Neural progenitor cell (in vitro differentiated cells): ENCODE measurements around the gene INPP5B. TPM values are rescaled to one million over a fixed set of nuclear protein-coding genes. Genes with fewer than 3 reads are reported as not detected.

Source experiments
- DNase-seq: peaks from one replicate; pipeline ENCODE4 v3.0.0-alpha.2; 2016; ENCODE audit warnings: low spot score
- H2AFZ ChIP-seq: fragments of 200-600 bp; sonication (generic); replicated peaks from 2 replicates; pipeline ENCODE4 v1.6.1; 2016; ENCODE audit warnings: antibody characterized with exemption
- H3F3A ChIP-seq: fragments of 200-600 bp; sonication (generic); 2 replicates; pipeline ENCODE4 v1.6.1; 2016; ENCODE audit warnings: antibody characterized with exemption, low read depth
- H3K27ac ChIP-seq: fragments of 200-600 bp; sonication (generic); 2 replicates; pipeline ENCODE4 v1.5.1; 2016; ENCODE audit warnings: mild to moderate bottlenecking
- H3K27me3 ChIP-seq: fragments of 200-600 bp; sonication (generic); 2 replicates; pipeline ENCODE4 v1.6.1; 2016; ENCODE audit warnings: mild to moderate bottlenecking, moderate library complexity
- H3K36me3 ChIP-seq: fragments of 200-600 bp; sonication (generic); 2 replicates; pipeline ENCODE4 v1.5.1; 2016
- H3K4me1 ChIP-seq: fragments of 200-600 bp; sonication (generic); 2 replicates; pipeline ENCODE4 v1.6.1; 2016; ENCODE audit warnings: mixed run types
- H3K4me2 ChIP-seq: fragments of 200-600 bp; sonication (generic); 2 replicates; pipeline ENCODE4 v1.6.1; 2016
- H3K4me3 ChIP-seq: fragments of 200-600 bp; sonication (generic); 2 replicates; pipeline ENCODE4 v1.5.1; 2016
- H3K79me2 ChIP-seq: fragments of 200-600 bp; sonication (generic); 2 replicates; pipeline ENCODE4 v1.6.1; 2016; ENCODE audit warnings: low read depth
- H3K9ac ChIP-seq: fragments of 200-600 bp; sonication (generic); 2 replicates; pipeline ENCODE4 v1.6.1; 2016
- H3K9me3 ChIP-seq: fragments of 200-600 bp; sonication (generic); 2 replicates; pipeline ENCODE4 v1.5.1; 2016; ENCODE audit warnings: low read depth
- H4K20me1 ChIP-seq: fragments of 200-600 bp; sonication (generic); 2 replicates; pipeline ENCODE4 v1.6.1; 2016; ENCODE audit warnings: low read depth
- H3K27ac Mint-ChIP-seq: 3 replicates; pipeline ENCODE4 v1.8.0; 2021; ENCODE audit warnings: mixed read lengths
- H3K27me3 Mint-ChIP-seq: 2 replicates; pipeline ENCODE4 v1.8.0; 2022; ENCODE audit warnings: low read depth, mild to moderate bottlenecking, inconsistent platforms, moderate library complexity, mixed read lengths; ENCODE audit not compliant: insufficient read depth
- H3K36me3 Mint-ChIP-seq: 3 replicates; pipeline ENCODE4 v1.8.0; 2021; ENCODE audit warnings: mixed read lengths
- H3K4me1 Mint-ChIP-seq: 3 replicates; pipeline ENCODE4 v1.8.0; 2021; ENCODE audit warnings: mixed read lengths
- H3K4me3 Mint-ChIP-seq: 3 replicates; pipeline ENCODE4 v1.8.0; 2021; ENCODE audit warnings: mild to moderate bottlenecking, moderate library complexity, mixed read lengths
- H3K9me3 Mint-ChIP-seq: 3 replicates; pipeline ENCODE4 v1.8.0; 2020; ENCODE audit warnings: mixed read lengths
- CTCF ChIP-seq: fragments of 200-600 bp; sonication (generic); IDR thresholded peaks from 2 replicates; pipeline ENCODE4 v1.5.1; 2017; ENCODE audit warnings: antibody characterized with exemption, mild to moderate bottlenecking
- EZH2 ChIP-seq: fragments of 200-600 bp; sonication (generic); IDR thresholded peaks from 2 replicates; pipeline ENCODE4 v1.6.1; 2017; ENCODE audit warnings: antibody characterized with exemption, mild to moderate bottlenecking, moderate library complexity
- EZH2phosphoT487 ChIP-seq: fragments of 200-600 bp; sonication (generic); IDR thresholded peaks from 2 replicates; pipeline ENCODE4 v1.6.1; 2017; ENCODE audit warnings: antibody characterized with exemption
- total RNA-seq: library from RNA; depleted of rRNA; stranded (reverse); fragments of >200 nt; gene quantifications from 2 replicates; pipeline ENCODE4 v1.2.3, GENCODE V29; 2015; ENCODE audit warnings: low replicate concordance

The INPP5B gene
- total RNA-seq, 1 donor from 2014 or later, result 22.0 TPM

- H2AFZ ChIP-seq, result no peak overlapping the region
- H3K36me3 Mint-ChIP-seq, result peaks cover 14% of the 10 kb centered on the region
- H3K4me2 ChIP-seq, result no peak overlapping the region
- no peak overlapping the region for H3K27ac Mint-ChIP-seq
- peaks cover 2% of the 10 kb centered on the region for H4K20me1 ChIP-seq
- H3K4me1 Mint-ChIP-seq, result no peaks in the 10 kb centered on the region
- H3K27me3 ChIP-seq, result no peaks in the 10 kb centered on the region
- DNase-seq, result no peak
- no peaks in the 10 kb centered on the region for H3K79me2 ChIP-seq
- H3K27ac ChIP-seq, result no peak overlapping the region
- H3K9me3 ChIP-seq, result no peaks in the 10 kb centered on the region
- H3K4me1 ChIP-seq, result no peaks in the 10 kb centered on the region
- no peaks in the 10 kb centered on the region for H3K9me3 Mint-ChIP-seq
- TF ChIP-seq EZH2phosphoT487, result no peak
- no peak for TF ChIP-seq CTCF
- no peak for TF ChIP-seq EZH2
- H3F3A ChIP-seq, result no peaks in the 10 kb centered on the region
- H3K9ac ChIP-seq, result no peak overlapping the region
- peaks cover 7% of the 10 kb centered on the region for H3K27me3 Mint-ChIP-seq
- peaks cover 9% of the 10 kb centered on the region for H3K36me3 ChIP-seq
- H3K4me3 Mint-ChIP-seq, result no peak overlapping the region
- no peak overlapping the region for H3K4me3 ChIP-seq
These were observed 115.7 kb downstream of the INPP5B start for GRCh38 chr1:37831109-37831508.

GRCh38 chr1:37828410-37829074, 118.3 kb downstream of the INPP5B start:
- TF ChIP-seq EZH2, result no peak
- TF ChIP-seq EZH2phosphoT487, result no peak
- no peak overlapping the region for H3K4me3 Mint-ChIP-seq
- Histone ChIP-seq H3K27ac (no peak overlapping the region), H3F3A (no peaks in the 10 kb centered on the region), H3K9ac (no peak overlapping the region), H3K36me3 (peaks cover 4% of the 10 kb centered on the region), H3K27me3 (no peaks in the 10 kb centered on the region), H3K4me1 (no peaks in the 10 kb centered on the region), H3K79me2 (no peaks in the 10 kb centered on the region), H3K4me2 (no peak overlapping the region), H3K9me3 (no peaks in the 10 kb centered on the region), H3K4me3 (no peak overlapping the region), H4K20me1 (no peaks in the 10 kb centered on the region), H2AFZ (no peak overlapping the region)
- H3K9me3 Mint-ChIP-seq, result no peaks in the 10 kb centered on the region
- H3K27ac Mint-ChIP-seq, result no peak overlapping the region
- peaks cover 3% of the 10 kb centered on the region for H3K27me3 Mint-ChIP-seq
- DNase-seq, result no peak
- no peaks in the 10 kb centered on the region for H3K4me1 Mint-ChIP-seq
- peaks cover 5% of the 10 kb centered on the region for H3K36me3 Mint-ChIP-seq

GRCh38 chr1:37825506-37825905, 121.3 kb downstream of the INPP5B start:
- H3K4me2 ChIP-seq, result no peak overlapping the region
- peaks cover 4% of the 10 kb centered on the region for H3K36me3 ChIP-seq
- Mint-ChIP-seq H3K27me3 (peaks cover 2% of the 10 kb centered on the region), H3K4me3 (no peak overlapping the region), H3K4me1 (no peaks in the 10 kb centered on the region), H3K9me3 (no peaks in the 10 kb centered on the region), H3K27ac (no peak overlapping the region), H3K36me3 (peaks cover 12% of the 10 kb centered on the region)
- no peaks in the 10 kb centered on the region for H3F3A ChIP-seq
- no peak overlapping the region for H3K27ac ChIP-seq
- no peaks in the 10 kb centered on the region for H3K4me1 ChIP-seq
- H3K27me3 ChIP-seq, result no peaks in the 10 kb centered on the region
- TF ChIP-seq EZH2phosphoT487, result no peak
- no peak for TF ChIP-seq CTCF
- no peak for TF ChIP-seq EZH2
- H3K79me2 ChIP-seq, result no peaks in the 10 kb centered on the region
- no peak for DNase-seq
- H2AFZ ChIP-seq, result no peak overlapping the region
- no peaks in the 10 kb centered on the region for H3K9me3 ChIP-seq
- H4K20me1 ChIP-seq, result no peaks in the 10 kb centered on the region
- H3K9ac ChIP-seq, result no peak overlapping the region
- H3K4me3 ChIP-seq, result no peak overlapping the region

GRCh38 chr1:37824001-37824400, 122.9 kb downstream of the INPP5B start:
- H3K4me1 Mint-ChIP-seq, result no peaks in the 10 kb centered on the region

More at GRCh38 chr1:37824001-37824400, 122.9 kb downstream of the INPP5B start:
- Histone ChIP-seq H3F3A (no peaks in the 10 kb centered on the region), H4K20me1 (no peaks in the 10 kb centered on the region), H3K36me3 (peaks cover 4% of the 10 kb centered on the region), H3K4me2 (no peak overlapping the region), H3K4me1 (no peaks in the 10 kb centered on the region), H3K9ac (no peak overlapping the region), H3K4me3 (no peak overlapping the region), H2AFZ (no peak overlapping the region), H3K9me3 (no peaks in the 10 kb centered on the region), H3K27me3 (no peaks in the 10 kb centered on the region), H3K79me2 (no peaks in the 10 kb centered on the region), H3K27ac (no peak overlapping the region)
- Mint-ChIP-seq H3K27ac (no peak overlapping the region), H3K9me3 (no peaks in the 10 kb centered on the region), H3K36me3 (peaks cover 16% of the 10 kb centered on the region), H3K27me3 (peaks cover 2% of the 10 kb centered on the region), H3K4me3 (no peak overlapping the region)
- no peak for TF ChIP-seq EZH2phosphoT487
- no peak for TF ChIP-seq EZH2
- TF ChIP-seq CTCF, result no peak
- DNase-seq, result no peak
